ENCODE data around the gene ACSL1.

DNA sequence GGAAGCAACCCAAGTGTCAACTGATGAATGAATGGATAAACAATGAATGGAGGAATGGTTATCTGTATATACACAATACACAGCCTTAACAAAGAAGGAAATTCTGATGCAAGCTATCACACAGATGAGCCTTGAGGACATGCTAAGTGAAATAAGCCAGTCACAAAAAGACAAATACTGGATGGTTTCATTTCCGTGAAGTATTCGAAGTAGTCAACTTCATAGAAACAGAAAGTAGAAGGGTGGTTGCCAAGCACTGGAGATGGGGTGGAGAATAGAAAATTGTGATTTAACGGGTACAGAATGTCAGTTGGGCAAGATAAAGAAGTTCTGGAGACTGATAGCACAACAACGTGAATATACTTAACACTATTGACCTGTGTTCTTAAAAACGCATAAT is 120.1 kb downstream of the ACSL1 start:
- TF ChIP-seq, protein P1, sequence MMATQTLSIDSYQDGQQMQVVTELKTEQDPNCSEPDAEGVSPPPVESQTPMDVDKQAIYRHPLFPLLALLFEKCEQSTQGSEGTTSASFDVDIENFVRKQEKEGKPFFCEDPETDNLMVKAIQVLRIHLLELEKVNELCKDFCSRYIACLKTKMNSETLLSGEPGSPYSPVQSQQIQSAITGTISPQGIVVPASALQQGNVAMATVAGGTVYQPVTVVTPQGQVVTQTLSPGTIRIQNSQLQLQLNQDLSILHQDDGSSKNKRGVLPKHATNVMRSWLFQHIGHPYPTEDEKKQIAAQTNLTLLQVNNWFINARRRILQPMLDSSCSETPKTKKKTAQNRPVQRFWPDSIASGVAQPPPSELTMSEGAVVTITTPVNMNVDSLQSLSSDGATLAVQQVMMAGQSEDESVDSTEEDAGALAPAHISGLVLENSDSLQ (IDR thresholded peaks at IDR 0.05): no peak
- TF ChIP-seq NFRKB (IDR thresholded peaks at IDR 0.05) (no peak), FOXA1 (IDR thresholded peaks at IDR 0.05) (no peak), SUZ12 (IDR thresholded peaks at IDR 0.05) (no peak), SP1 (IDR thresholded peaks at IDR 0.05) (no peak)

Data from HEK293T (cell line).